Stimulated activated naive CD8-positive, alpha-beta T cell treated with anti-CD3 and anti-CD28 coated beads, Interleukin-15, amount 100 ng/mL, for 72 hours (primary cell): Measurements from ENCODE around the gene KCNA2.

Experiments
- ATAC-seq: fragments of 150-1000 bp; cut with Tn5 transposase; 2 replicates; pipeline ENCODE4 v1.10.0; 2021; ENCODE audit warnings: mild to moderate bottlenecking, moderate library complexity
- DNase-seq, 2 donors: peaks; one replicate each; pipeline ENCODE4 v3.0.0; 2021 to 2022
- H3K27ac Mint-ChIP-seq, 2 donors: one replicate each; pipeline ENCODE4 v1.8.0; 2022; ENCODE audit warnings: mild to moderate bottlenecking in 2 of 2, mixed read lengths in 2 of 2, moderate library complexity in 2 of 2
- H3K27me3 Mint-ChIP-seq: one replicate; pipeline ENCODE4 v1.8.0; 2022; ENCODE audit warnings: mixed read lengths
- H3K4me1 Mint-ChIP-seq: one replicate; pipeline ENCODE4 v1.8.0; 2022; ENCODE audit warnings: mild to moderate bottlenecking, mixed read lengths
- H3K4me3 Mint-ChIP-seq, 2 donors: one replicate each; pipeline ENCODE4 v1.8.0; 2022; ENCODE audit warnings: mild to moderate bottlenecking in 2 of 2, mixed read lengths in 2 of 2, moderate library complexity in 1 of 2
- H3K9me3 Mint-ChIP-seq, 2 donors: one replicate each; pipeline ENCODE4 v1.8.0; 2022; ENCODE audit warnings: mixed read lengths in 2 of 2

Gene KCNA2

GRCh38 chr1:110545492-110545891, 60.7 kb downstream of the KCNA2 start:
- peaks cover 23% of the 10 kb centered on the region for H3K27me3 Mint-ChIP-seq
- no peak overlapping the region for H3K27ac Mint-ChIP-seq
- no peak overlapping the region for H3K4me3 Mint-ChIP-seq
- ATAC-seq, result no peak
- DNase-seq, result no peak
- H3K4me1 Mint-ChIP-seq, result no peaks in the 10 kb centered on the region
- no peaks in the 10 kb centered on the region for H3K9me3 Mint-ChIP-seq

GRCh38 chr1:110544753-110545152, 61.4 kb downstream of the KCNA2 start:
- peaks cover 22% of the 10 kb centered on the region for H3K27me3 Mint-ChIP-seq
- no peak overlapping the region for H3K4me3 Mint-ChIP-seq
- H3K4me1 Mint-ChIP-seq, result no peaks in the 10 kb centered on the region
- no peak overlapping the region for H3K27ac Mint-ChIP-seq
- ATAC-seq (no peak), DNase-seq (no peak)
- H3K9me3 Mint-ChIP-seq, result no peaks in the 10 kb centered on the region
